HG02623 (cell line): Measurements from ENCODE around the gene GLS.
"Not testable (repeated sequence)": the region's sequence is repeated elsewhere in the genome, so short reads cannot be mapped to it uniquely, and the experiment has no call there.

Source experiments
- ATAC-seq: cut with Tn5 transposase; IDR thresholded peaks from one replicate; pipeline ENCODE4 v1.9.1; 2021; ENCODE audit warnings: moderate library complexity; ENCODE audit not compliant: unreplicated experiment

Gene GLS

DNA sequence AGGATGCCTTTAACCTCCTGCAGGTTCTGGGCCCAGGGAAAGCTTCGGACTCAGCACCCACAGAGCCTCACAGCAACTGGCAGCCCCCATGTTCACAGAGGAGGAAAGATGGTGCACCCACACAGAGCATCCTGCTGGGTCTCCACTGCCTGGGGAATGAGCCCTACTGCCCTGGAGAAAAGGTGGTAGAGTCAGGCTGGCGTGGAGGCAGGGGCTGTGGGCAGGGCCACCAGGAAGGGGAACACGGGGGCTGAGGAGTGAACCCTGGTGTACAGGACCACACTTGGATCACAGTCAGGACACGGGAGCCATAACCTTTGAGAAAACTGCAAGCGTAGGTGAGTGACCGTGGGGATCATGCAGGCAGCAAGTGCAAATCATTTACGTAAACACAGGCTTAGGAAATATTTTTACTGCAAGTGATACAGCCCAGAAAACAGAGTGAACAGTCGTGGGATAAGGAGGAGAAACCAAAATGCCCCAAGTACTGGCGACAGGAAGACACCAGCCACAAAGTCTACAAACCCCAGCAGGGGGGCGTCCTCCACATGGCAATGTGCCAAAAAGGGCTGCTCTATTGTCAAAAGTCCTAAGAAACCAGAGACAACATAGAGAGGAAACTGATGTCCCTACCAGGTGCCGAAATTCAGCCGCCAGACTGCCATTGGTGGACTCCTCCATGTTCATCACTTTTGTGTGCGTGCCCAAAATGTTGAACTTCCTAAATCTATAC is 105.8 kb downstream of the GLS start:
- ATAC-seq, result no peak

DNA sequence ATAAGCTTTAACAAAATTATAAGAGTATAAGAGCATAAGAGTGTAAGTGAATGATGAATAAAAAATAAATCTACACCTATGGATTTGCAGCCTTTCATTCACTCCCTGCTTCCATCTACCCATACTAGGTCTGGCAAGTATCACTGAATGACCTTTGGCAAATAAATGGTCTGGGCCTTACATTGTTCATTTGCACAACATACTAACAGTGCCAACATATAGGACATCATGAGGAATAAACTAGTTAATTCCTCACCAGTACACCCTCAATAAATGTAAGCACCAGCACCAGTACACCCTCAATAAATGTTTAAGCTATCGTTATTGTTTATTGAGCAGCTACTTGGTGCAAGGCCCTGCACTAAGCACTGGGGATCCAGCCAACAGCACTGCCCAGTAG is 106.5 kb downstream of the GLS start:
- no peak for ATAC-seq

DNA sequence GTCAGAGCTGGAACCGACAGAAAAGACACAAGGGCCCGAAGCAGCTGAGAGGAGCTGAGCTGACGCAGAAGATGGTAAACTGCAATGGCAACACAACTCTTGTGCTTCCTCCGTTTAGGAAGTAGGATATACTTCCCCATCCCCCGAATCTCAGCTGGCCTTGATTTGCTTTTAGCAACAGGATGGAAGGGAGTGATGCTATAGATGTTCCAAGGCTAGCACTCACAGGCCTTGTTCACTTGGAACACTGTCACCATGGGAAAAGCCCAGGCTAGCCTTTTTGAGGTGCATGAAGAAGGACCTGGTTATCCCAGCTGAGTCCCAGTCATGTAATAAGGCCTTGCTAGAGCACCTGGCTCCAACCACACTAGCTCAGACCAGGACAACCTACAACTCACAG is 107.3 kb downstream of the GLS start:
- no peak for ATAC-seq

DNA sequence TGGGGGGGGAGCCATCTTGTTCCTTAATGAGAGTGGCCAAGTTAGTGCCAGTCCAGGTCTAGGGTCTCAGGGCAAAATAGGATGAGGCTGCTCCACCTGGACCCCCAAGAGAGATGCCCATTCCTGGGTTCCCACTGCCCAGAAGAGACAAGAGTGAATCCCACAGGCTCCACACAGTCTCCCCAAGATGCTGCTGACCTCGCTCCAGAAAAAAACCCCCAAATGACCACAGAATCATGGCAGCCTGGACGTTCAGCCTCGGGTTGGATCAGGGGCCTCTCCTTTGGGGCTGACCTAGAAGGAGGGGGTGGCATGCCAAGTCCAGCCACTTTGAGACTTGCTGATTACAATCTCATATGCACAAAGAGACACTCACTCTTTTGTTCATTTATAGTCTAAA is 108.3 kb downstream of the GLS start:
- ATAC-seq, result no peak

DNA sequence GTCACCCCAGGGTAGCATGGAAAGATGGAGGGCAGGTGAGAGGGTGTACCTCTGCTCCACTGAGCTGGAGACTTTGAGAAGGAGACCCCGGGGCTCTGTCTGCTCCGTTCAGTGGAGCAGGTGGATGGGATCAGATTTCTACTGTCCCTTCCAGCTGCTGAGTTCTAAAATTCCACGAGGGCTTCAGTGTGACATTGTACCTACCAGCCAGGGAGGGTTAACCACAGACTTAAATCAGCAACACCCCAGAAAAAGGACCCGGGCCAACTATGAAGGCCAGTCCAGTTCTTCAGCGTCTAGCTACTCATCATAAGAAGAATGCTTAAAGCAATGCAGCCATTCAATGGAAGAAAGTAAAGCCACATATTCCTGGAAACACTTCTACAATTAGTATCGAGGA is 109.5 kb downstream of the GLS start:
- no peak for ATAC-seq

DNA sequence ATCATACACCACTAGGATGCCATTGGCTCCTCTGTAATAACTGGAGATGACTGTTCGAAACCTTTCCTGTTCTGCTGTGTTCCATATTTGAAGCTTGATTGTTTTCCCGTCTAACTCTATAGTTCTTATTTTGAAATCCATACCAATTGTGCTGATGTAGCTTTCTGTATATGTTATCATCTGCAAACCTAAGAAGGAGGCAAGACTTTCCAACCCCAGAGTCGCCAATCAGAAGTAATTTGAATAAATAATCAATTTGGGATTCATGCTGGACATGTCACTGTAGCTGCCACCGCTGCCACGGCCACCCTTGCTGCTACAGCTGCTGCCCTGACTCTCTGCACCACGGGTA is 112.6 kb downstream of the GLS start:
- no peak for ATAC-seq

DNA sequence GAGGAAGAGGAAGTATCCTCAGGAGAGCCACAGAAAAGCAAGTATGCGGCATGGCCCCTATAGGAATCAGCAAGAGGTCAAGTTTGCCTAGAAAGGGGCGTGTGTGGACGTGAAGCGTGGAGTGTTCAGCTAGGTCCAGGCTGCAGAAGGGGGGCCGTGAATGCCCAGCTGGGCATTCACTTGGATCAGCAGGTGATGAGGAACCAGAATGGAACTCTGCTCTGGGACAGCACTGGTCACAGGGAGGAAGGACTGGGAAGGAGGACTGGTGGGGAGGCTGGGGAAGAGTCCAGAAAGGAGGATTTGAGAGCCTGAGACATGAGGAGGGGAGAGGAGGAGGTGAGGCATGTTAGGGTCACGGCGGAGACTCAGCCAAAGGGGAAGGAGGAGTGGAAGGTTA is 113.5 kb downstream of the GLS start:
- ATAC-seq, result no peak

DNA sequence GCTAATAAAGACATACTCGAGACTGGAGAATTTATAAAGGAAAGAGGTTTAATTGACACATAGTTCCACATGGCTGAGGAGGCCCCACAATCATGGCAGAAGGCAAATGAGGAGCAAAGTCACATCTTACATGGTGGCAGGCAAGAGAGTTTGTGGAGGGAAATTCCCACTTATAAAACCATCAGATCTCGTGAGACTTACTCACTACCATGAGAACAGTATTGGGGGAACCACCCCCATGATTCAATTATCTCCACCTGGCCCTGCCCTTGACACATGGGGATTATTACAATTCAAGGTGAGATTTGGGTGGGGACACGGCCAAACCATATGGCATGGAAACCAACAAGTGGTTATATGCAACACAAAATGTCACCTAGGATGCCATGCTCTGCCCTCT is 114.7 kb downstream of the GLS start:
- ATAC-seq, result not testable (repeated sequence)

DNA sequence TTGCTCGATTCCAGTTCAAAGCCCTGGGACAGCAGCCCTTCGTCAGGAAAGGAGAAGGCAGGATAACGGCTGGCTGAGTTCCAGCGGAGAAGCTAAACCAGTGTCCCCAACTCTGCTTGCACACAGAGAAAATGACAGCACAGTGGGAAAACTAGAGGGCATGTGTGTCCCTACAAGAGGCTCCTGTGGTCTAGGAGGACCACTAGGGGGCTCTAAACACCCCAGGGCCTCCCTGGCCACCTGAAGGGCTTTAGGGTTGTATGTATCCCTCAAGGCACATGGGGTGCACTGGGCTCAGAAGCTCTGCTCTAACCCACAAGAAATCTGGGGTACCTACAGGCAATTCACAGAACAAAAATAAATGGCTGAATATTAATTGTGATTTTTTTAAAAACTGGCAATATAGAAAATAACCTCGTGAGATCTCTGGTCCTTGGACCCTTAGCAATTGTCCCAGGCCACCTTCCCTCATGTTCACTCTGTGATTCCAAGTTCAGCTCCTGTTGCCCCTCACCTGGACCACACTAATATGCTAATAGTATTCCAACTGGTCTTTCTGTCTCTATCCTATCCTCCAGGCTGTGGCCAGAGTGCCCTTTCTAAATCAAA is 115.8 kb downstream of the GLS start:
- ATAC-seq, result no peak

DNA sequence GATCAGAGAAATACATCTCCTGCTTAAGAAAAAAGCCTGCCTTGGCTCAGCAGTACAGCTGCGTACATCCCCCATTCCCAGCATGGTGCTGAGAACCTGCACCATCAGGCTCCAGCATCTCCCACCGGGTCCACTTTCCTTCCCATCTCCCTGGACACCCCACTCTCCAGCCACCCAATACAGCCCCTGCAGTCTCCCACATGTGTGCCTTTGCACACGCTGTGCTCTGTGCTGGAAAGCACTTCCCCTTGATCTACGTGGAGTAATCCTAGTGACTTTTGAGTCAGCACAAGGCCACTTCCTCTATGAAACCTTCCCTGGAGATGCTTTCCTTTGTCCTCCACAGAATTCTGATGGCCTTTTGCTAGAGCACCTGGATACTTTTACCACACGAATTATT is 116.3 kb downstream of the GLS start:
- no peak for ATAC-seq

DNA sequence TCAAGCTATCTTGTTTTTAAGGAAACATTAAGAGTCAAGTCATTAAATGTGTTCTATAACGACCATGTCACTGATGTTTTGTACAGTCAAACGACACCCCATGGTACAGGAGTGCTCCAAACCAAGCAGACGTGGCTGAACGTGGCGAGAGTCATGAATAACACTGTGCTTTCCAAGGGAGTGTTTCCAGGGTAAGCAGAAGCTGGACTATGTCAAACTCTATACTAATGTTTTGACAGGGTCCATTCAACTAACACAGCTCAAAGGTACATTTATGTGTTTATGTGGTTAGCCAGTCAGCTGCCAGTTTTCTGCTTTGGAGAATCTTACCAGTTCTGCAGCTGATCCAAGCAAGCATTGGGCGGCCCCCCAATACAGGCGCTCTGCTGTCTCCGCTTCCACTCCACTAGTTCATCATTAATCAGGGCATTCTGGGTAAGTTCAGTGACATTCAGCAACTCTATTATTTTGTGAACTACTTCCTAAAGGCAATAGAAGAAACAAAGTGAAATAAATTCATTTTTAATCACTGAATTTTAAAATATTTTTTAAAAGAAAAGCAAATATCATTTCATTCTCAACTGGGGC is 117.0 kb downstream of the GLS start:
- no peak for ATAC-seq

DNA sequence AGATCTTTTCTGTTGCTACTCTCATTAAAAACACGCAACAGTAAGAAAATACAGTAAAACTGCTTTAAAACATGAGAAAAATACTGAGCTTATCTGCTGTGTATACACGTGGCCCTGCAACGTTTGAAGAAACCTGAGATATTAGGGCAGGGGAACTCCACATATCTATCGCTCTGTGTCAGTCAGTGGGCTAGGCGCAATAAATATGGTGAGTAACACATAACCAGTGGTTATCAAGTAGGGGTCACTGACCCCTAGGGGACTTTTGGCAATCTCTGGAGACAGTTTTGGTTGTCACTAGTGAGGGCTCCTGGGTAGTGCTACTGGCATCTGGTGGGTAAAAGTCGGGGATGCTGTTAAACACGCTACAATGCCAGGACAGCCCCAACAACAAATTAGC is 118.4 kb downstream of the GLS start:
- no peak for ATAC-seq

DNA sequence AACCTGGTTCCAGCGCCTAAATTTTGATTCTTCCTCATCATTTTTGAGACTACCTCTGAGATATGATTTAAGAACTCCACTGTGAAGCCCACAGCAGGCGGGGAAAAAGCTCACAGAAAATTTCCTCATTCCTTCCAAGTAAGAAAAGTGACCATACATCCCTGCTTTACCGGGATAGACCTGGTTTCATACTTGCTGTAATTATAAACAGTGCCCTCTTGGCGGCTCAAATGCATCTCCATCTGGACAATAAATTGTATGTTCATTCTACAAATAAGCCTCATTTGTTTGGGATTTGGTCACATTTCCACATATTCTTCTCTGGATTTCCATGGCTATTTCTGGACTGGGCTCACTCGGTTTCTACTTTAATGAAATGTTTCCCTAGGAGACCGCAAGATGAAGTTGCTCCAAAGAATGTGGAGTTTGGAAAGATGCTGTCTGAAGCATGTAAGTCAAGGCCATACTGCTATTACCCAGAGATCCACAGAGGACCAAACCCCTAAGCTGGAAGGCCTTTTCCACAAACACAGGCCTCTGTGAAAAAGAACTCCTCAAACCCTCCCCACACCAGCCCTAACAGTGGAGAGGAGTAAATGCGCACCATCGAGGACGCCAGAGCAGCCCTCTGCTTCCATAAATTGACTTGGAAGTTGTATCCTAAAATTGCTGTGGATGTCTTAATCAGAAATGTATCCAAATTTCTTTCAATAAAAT is 119.5 kb downstream of the GLS start:
- no peak for ATAC-seq

DNA sequence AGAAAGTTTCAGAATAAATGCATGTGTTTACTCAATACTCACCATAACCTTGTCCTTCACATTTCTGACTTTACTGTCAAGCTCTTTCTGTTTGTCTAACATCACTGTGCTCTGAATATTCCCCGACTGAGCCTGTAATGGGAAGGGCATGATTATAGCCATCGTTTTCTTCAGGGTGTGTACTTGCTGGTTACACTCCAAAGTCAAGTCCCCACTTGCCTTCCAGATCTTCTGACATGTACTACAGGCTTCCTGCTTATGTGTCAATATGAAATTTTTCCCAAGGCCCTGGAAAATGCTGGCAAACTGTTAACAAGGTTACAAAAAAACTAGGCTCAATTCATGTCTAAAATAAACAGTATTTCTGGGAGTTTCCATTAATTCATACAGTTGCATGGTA is 120.4 kb downstream of the GLS start:
- no peak for ATAC-seq

DNA sequence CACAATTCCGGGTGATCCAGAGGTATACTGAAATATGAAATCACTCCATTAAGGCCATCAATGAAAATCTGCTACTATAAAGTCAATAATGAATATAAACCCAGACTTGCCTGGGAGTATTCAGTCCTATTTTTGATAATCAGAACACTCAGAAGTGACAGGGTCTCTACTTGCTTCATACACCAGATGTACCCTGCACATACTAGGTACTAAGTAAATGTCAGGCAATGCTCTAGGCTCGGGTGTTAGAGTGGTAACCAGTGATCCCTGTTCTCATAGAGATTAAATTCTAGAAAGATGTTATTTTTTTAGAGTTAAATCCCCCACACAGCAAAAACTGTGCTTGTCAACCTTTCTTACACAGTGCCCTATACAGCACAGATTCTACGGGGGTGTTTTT is 121.0 kb downstream of the GLS start:
- ATAC-seq, result no peak

DNA sequence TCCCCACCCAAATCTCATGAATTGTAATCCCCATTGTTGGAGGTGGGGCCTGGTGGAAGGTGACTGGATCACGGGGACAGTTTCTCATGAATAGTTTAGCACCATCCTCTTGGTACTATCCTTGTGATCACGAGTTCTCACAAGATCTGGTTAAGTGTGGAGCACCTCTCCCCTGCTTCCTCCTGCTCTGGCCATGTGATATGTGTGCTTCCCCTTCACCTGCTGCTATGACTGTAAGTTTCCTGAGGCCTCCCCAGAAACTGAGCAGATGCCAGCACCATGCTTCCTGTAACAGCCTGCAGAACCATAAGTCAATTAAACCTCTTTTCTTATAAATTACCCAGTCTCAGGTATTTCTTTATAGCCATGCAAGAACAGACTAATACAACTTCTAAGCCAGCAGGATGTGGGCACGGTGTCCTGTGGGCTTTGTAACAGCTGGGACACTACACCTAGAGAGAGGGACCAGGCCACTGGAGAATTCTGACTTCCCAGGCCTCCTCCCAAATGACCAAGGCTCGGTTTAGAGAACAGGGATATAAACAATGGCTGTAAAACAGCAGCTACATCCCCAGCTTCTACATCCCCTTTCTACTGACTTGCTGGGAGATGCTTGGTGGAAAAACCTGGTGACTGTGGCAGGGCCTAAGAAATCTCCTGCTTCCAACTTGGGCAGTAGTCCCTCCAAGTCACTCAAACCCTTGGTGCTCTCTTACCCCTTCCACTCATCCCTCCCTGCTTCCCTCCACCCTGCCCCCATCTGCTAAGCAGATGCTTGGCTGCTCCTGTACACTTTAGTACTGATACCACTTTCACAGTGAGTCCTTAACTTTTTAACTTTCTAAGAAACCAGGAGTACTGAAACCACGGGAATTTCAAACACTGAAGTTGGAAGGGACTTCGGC is 123.0 kb downstream of the GLS start:
- ATAC-seq, result no peak

DNA sequence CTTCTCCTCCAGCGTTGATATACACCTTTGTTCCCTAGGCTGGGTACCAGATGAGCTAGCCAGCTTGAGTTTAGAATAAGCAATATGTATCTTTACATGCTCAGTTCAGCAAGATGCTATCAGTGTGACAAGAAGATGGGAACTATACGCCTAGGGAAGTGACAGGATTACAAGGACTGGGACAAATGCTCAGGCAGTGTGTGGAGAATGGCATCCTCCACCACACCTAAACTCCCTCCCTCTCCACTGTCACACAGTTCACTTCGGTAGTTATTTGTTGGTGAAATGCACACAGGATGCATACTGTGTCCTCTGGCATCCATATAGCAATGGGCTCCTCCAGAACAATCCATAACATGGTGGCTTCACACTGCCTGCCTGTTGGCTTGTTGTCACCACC is 125.7 kb downstream of the GLS start:
- ATAC-seq, result no peak

DNA sequence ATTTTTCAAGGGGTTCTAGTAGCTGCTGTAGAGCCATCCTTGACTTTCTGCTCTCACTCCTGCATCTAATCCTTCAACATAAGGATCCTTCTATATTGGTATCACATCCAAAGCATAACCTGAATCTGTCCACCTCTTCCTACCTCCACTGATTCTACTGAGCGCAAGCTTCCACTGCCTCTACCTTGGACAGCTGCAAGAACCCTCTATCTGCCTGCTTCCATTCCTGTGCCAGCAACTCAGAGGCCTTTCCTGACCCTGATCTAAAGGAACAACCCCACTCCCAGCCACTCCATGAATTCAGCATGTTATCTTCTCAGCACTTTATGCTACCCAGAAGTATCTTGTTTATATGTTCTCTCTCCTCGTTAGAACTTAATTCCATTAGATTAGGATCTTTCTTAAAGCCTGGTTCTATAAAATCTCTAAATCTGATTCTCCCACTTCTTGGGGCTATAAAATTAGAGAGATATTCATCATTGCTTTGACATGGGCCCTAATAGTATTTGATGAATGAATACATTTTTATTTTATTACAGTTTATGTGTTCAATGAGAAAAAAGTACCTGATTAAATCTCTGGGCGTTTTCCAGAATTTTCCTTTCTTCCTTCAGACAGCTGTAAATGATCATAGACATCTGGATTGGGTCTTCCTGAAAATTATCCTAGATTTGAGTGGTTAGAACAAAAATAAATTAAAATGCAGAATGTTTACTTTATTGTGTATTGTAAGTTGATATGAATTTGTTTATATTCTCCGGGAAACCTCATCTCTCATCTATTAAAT is 126.6 kb downstream of the GLS start:
- no peak for ATAC-seq

DNA sequence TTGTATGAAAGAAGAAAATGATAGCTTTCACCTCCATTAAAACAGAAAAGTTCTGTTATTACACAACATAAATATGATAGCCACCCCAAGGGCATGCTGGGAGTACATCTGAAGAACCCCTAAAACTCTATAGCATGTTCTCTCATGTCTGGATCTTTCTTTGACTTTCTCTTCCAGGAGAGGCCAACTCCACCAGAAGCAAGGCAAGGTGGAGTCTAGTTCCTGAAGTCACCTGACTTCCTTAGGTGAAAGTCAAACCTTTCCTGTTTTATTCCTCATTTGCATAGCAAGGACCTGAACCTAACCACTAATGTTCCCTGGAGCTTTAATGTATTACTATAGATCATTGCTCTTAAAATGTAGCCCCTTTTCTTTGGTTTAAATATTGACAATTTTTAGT is 127.7 kb downstream of the GLS start:
- no peak for ATAC-seq
